Measurements from ENCODE around the gene ANKS1A.
A peak's percentile ranks its signal among the peaks of the same experiment; 100 is the strongest.

Gene ANKS1A

GRCh38 chr6:35061102-35061615 is 172.1 kb downstream of the ANKS1A start:
- peak in 3 of 10 donors; percentile 35 to 79 (median 52) for DNase-seq
- intact Hi-C loops (cut with DNase I): no loop called here

GRCh38 chr6:35061651-35062410 is 172.8 kb downstream of the ANKS1A start:
- intact Hi-C loops (cut with DNase I): no loop called here

GRCh38 chr6:35062676-35063574 is 173.9 kb downstream of the ANKS1A start:
- peak in 2 of 10 donors; percentile 40 to 59 for DNase-seq
- intact Hi-C loops (cut with DNase I): no loop called here

More at GRCh38 chr6:35061651-35062410, 172.8 kb downstream of the ANKS1A start:
- peak in 3 of 10 donors; percentile 42 to 67 (median 63) for DNase-seq

- intact Hi-C loops (cut with DNase I): no loop called here
- DNase-seq: peak in 3 of 10 donors; percentile 26 to 72 (median 54)
Measured at GRCh38 chr6:35063701-35064280, 174.7 kb downstream of the ANKS1A start.

GRCh38 chr6:35064290-35064689 is 175.2 kb downstream of the ANKS1A start:
- intact Hi-C loops (cut with DNase I): no loop called here
- DNase-seq: peak in 1 of 10 donors; percentile 43

- intact Hi-C loops (cut with DNase I): no loop called here
- peak in 2 of 10 donors; percentile 18 to 25 for DNase-seq
Measured at GRCh38 chr6:35064757-35065440, 175.8 kb downstream of the ANKS1A start.

GRCh38 chr6:35065441-35065800 is 176.4 kb downstream of the ANKS1A start:
- intact Hi-C loops (cut with DNase I): no loop called here
- DNase-seq: peak in 2 of 10 donors; percentile 60 to 80

- intact Hi-C loops (cut with DNase I): no loop called here
- peak in 2 of 10 donors; percentile 23 to 24 for DNase-seq
Measured at GRCh38 chr6:35065870-35066269, 176.8 kb downstream of the ANKS1A start.

- peak in 1 of 10 donors; percentile 52 for DNase-seq
- intact Hi-C loops (cut with DNase I): no loop called here
Measured at GRCh38 chr6:35067234-35067633, 178.2 kb downstream of the ANKS1A start.

GRCh38 chr6:35068206-35068605 is 179.2 kb downstream of the ANKS1A start:
- no peak for DNase-seq
- intact Hi-C loops (cut with DNase I): no loop called here

GRCh38 chr6:35068644-35069043 is 179.6 kb downstream of the ANKS1A start:
- intact Hi-C loops (cut with DNase I): no loop called here
- DNase-seq: peak in 1 of 10 donors; percentile 36

- intact Hi-C loops (cut with DNase I): no loop called here
- DNase-seq: no peak
Measured at GRCh38 chr6:35069262-35069661, 180.2 kb downstream of the ANKS1A start.

GRCh38 chr6:35070111-35070510 is 181.1 kb downstream of the ANKS1A start:
- no peak for DNase-seq
- intact Hi-C loops (cut with DNase I): no loop called here

- intact Hi-C loops (cut with DNase I): no loop called here
- peak in 3 of 10 donors; percentile 44 to 52 (median 49) for DNase-seq
Measured at GRCh38 chr6:35071347-35071994, 182.4 kb downstream of the ANKS1A start.

GRCh38 chr6:35072051-35072697 is 183.1 kb downstream of the ANKS1A start:
- peak in 4 of 10 donors; percentile 35 to 85 (median 72) for DNase-seq
- intact Hi-C loops (cut with DNase I): no loop called here

GRCh38 chr6:35072698-35073055 is 183.6 kb downstream of the ANKS1A start:
- intact Hi-C loops (cut with DNase I): no loop called here
- DNase-seq: peak in 3 of 10 donors; percentile 28 to 61 (median 54)

GRCh38 chr6:35073211-35073610 is 184.2 kb downstream of the ANKS1A start:
- intact Hi-C loops (cut with DNase I): no loop called here
- DNase-seq: peak in 4 of 10 donors; percentile 6 to 76 (median 53)

- intact Hi-C loops (cut with DNase I): no loop called here
Measured at GRCh38 chr6:35073766-35074471, 184.9 kb downstream of the ANKS1A start.

More at GRCh38 chr6:35073766-35074471, 184.9 kb downstream of the ANKS1A start:
- DNase-seq: peak in 4 of 10 donors; percentile 16 to 72 (median 56)
